Tibial nerve (tissue), 3 donors: ENCODE results near the gene ANKRD30A.

ENCODE experiments used
- POLR2A ChIP-seq, 2 donors: fragments of 450-650 bp; IDR thresholded peaks; one replicate each; pipeline ENCODE4 v1.6.1; 2017; ENCODE audit warnings: antibody characterized with exemption in 2 of 2, mild to moderate bottlenecking in 2 of 2, moderate library complexity in 2 of 2
- TF ChIP-seq, protein P1 (sequence below), 5 experiments: fragments of 200-600 bp in 3 of 5; fragments of 450-650 bp in 2 of 5; sonication (generic) in 3 of 5; IDR thresholded peaks; one replicate each; pipeline ENCODE4 v1.5.1; 2016 to 2019; ENCODE audit warnings: antibody characterized with exemption in 5 of 5, mild to moderate bottlenecking in 3 of 5, moderate library complexity in 2 of 5

DNA sequence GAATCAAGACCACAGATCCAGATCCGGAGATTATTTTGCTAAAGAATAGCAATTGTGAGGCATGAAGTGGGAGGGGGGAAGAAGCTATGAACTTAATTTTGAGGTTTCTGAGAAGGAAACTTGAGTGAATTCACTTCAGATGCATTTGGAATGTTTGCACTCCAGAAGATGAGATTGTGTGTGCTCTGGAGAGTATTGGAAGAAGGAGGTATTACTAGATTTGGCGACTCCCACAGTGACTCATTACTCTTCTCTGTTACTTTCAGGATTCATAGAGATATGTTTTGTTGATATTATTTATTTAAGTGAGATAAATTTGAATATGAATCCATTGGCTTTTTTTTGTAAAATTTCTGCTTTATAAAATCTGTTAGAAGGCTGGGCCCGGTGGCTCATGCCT, 80.7 kb downstream of the ANKRD30A start:
- TF ChIP-seq, protein P1, sequence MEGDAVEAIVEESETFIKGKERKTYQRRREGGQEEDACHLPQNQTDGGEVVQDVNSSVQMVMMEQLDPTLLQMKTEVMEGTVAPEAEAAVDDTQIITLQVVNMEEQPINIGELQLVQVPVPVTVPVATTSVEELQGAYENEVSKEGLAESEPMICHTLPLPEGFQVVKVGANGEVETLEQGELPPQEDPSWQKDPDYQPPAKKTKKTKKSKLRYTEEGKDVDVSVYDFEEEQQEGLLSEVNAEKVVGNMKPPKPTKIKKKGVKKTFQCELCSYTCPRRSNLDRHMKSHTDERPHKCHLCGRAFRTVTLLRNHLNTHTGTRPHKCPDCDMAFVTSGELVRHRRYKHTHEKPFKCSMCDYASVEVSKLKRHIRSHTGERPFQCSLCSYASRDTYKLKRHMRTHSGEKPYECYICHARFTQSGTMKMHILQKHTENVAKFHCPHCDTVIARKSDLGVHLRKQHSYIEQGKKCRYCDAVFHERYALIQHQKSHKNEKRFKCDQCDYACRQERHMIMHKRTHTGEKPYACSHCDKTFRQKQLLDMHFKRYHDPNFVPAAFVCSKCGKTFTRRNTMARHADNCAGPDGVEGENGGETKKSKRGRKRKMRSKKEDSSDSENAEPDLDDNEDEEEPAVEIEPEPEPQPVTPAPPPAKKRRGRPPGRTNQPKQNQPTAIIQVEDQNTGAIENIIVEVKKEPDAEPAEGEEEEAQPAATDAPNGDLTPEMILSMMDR (IDR thresholded peaks at IDR 0.05) = no peak
- TF ChIP-seq POLR2A (IDR thresholded peaks at IDR 0.05) = no peak
